Aorta (tissue), 5 donors: ENCODE results near the gene CES1. TPM values are rescaled to one million over a fixed set of nuclear protein-coding genes. Genes with fewer than 3 reads are reported as not detected.
A peak's percentile ranks its signal among the peaks of the same experiment; 100 is the strongest.

ENCODE experiments used
- ATAC-seq: fragments of 200-7000 bp; cut with Tn5 transposase; one replicate; pipeline ENCODE4 v1.9.1; 2022; ENCODE audit warnings: moderate library complexity; ENCODE audit not compliant: low FRiP score
- DNase-seq, 2 donors: peaks; one replicate each; pipeline ENCODE4 v3.0.0-alpha.2; 2020
- H3K27ac ChIP-seq, 2 donors: one replicate each; pipeline ENCODE4 v1.5.1; 2013; ENCODE audit warnings: low read length in 2 of 2, mild to moderate bottlenecking in 2 of 2, moderate library complexity in 2 of 2, control low read depth in 1 of 2, inconsistent platforms in 1 of 2, low read depth in 1 of 2
- H3K27me3 ChIP-seq, 2 donors: one replicate each; pipeline ENCODE4 v1.6.1; 2013; ENCODE audit warnings: control low read depth in 1 of 2, low read length in 1 of 2, mild to moderate bottlenecking in 1 of 2, moderate library complexity in 1 of 2; ENCODE audit not compliant: insufficient read depth in 2 of 2, control insufficient read depth in 1 of 2
- H3K36me3 ChIP-seq, 2 donors: one replicate each; pipeline ENCODE4 v1.6.1; 2013; ENCODE audit warnings: control low read depth in 1 of 2, low read length in 1 of 2, mild to moderate bottlenecking in 1 of 2; ENCODE audit not compliant: insufficient read depth in 2 of 2, control insufficient read depth in 1 of 2
- H3K4me1 ChIP-seq, 2 donors: one replicate each; pipeline ENCODE4 v1.6.1; 2013; ENCODE audit warnings: low read length in 2 of 2, control low read depth in 1 of 2, mild to moderate bottlenecking in 1 of 2, moderate library complexity in 1 of 2; ENCODE audit not compliant: insufficient read depth in 2 of 2, control insufficient read depth in 1 of 2
- H3K4me3 ChIP-seq, 2 donors: one replicate each; pipeline ENCODE4 v1.5.1; 2013; ENCODE audit warnings: low read length in 2 of 2, control low read depth in 1 of 2, mild to moderate bottlenecking in 1 of 2
- H3K9me3 ChIP-seq: one replicate; pipeline ENCODE4 v1.6.1; 2013; ENCODE audit warnings: mild to moderate bottlenecking, low read length; ENCODE audit not compliant: control insufficient read depth
- WGBS, 2 donors: extraction: QIAGEN DNeasy Blood & Tissue Kit; methylation state at CpG; one replicate each; pipeline ENCODE4 v1.1.7; 2013; 5-methylcytosine and 5-hydroxymethylcytosine counted together
- intact Hi-C, 2 donors: fragments of 100-400 bp; cut with DNase I; formaldehyde crosslinking; loops; one replicate each; pipeline versions ENCODE4 v1.14.2 to v1.15.0; 2022
- long read RNA-seq, 2 donors: library from polyadenylated mRNA; unstranded; transcript quantifications; one replicate each; pipeline ENCODE4 v2.0.0, GENCODE V29; 2020 to 2021
- polyA plus RNA-seq, 2 donors: library from polyadenylated mRNA; stranded (reverse); fragments of 200-250 nt; gene quantifications; one replicate each; pipeline ENCODE4 v1.2.3, GENCODE V29; 2013
- total RNA-seq, 2 donors: library from RNA; stranded (reverse); fragmentation: NEBNext Ultra II Directional; extraction: Animal tissue kit (Norgen Biotek cat#: 25700); gene quantifications; one replicate each; pipeline ENCODE4 v1.2.1, GENCODE V29; 2021
- donor health status: healthy with polysubstance abuse.
- donor health status: Bipolar disorder and iron deficiency.
- donor health status: DM: no; HTN: no; CAD: no.
- donor health status: DM: no; HTN: no; CAD: no.
- donor health status: DM: yes; HTN: yes; CAD: no.

CES1 gene
- total RNA-seq (10 to 100 TPM; 37.3 to 92.8 TPM), polyA plus RNA-seq (100 to 1,000 TPM in 1 of 2 donors, 10 to 100 TPM in 1; 35.2 to 151 TPM)
- long read RNA-seq, donor 1, transcript CES1-202 (14 exons, 1,835 nt): major isoform, 115 of 282 reads
- long read RNA-seq, donor 1, transcript CES1-201 (14 exons, 2,006 nt): minor isoform, 101 of 282 reads
- long read RNA-seq, donor 1, transcript CES1-203 (14 exons, 2,178 nt): minor isoform, 10 of 282 reads
- long read RNA-seq, donor 1, partial matches to known transcripts: 21 of 282 reads
- long read RNA-seq, donor 1, other reads (novel, unspliced or antisense): 35 of 282 reads
- long read RNA-seq, donor 2, transcript CES1-201 (14 exons, 2,006 nt): minor isoform, 26 of 82 reads
- long read RNA-seq, donor 2, transcript CES1-202 (14 exons, 1,835 nt): major isoform, 32 of 82 reads
- long read RNA-seq, donor 2, partial matches to known transcripts: 11 of 82 reads
- long read RNA-seq, donor 2, other reads (novel, unspliced or antisense): 9 of 82 reads

DNA sequence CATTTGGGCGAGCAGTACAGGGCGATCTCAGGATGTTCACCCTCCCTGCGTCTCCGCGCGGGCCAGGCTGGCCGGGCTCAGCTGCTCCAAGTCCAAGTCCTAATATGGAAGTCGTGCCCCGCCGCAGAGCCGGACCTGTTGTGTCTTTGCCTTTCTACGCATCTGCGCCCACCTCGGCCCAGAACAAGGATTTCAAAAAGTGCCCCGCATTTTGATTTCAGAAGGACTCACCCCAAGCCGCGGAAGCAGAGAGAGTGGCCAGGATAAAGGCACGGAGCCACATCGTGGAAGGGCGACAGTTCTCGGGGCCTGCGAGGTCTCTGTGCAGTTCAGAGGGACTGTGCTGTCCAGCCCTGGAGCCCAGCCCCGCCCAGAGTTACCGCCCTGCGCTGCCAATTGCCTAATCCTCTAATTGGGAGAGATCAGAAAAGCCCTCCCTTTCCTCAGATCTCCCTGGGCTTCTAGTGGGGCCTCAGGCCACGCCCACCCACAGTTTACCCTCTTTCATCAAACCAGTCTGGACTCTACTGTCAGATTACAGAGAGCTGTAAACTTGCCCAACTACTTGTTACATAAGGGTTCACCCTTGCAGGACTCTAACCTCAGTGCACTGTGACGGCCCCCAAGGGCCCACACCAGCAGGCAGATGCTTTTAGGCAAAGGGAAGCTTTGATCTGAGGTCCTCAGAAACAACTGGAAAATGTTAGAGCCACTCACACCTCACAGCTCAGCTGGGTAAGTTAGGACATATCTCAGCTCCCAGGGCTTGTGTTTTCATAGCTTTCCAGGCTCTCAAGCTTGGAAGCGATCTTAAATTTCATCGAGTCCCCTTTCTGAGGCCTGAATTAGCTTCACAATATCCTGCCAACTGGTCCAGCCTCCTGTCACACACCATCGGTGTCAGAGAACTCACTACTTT lies at the start of gene CES1:
Gene CES1 (minus strand): TSS at position 324 of the 919 bp plus-strand sequence. CDS start 41 bp downstream, at position 283.
- peak; percentile 84 for ATAC-seq
- intact Hi-C loops: no loop called here
- Histone ChIP-seq H3K9me3 (no peaks in the 10 kb centered on the region), H3K4me1 (no peaks in the 10 kb centered on the region), H3K36me3 (no peaks in the 10 kb centered on the region), H3K27me3 (no peaks in the 10 kb centered on the region), H3K27ac (no peak within 1 kb of the TSS), H3K4me3 (no peak within 1 kb of the TSS)
- peak; percentile 78 to 87 for DNase-seq
- WGBS, 2 donors: 48 to 56% methylated on average over 30 of the region's 30 CpGs

DNA sequence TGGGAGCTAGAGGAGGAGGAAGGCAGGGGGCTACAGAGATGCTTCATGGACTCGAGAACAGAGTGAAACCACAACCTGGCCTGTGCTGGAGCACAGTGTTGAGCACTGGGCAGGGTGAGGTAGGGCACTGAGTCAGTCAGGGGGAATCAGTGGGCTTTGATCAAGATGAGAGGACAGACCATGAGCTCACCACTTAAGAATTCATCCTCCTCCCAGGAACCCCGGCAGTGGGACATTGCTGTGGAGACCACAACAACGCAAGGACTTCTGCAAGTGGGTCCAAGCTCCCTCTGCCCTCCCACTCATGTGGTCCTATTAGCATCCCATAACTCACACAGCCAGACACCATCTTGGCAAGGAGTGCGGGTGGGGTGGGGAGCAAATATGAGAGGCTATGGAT lies 44.0 kb upstream of the CES1 start:
- ATAC-seq: no peak
- H3K4me1 ChIP-seq: no peaks in the 10 kb centered on the region
- H3K4me3 ChIP-seq: no peak overlapping the region
- intact Hi-C loops: no loop called here
- no peak for DNase-seq
- H3K9me3 ChIP-seq: no peaks in the 10 kb centered on the region
- H3K27me3 ChIP-seq: no peaks in the 10 kb centered on the region
- H3K27ac ChIP-seq: no peak overlapping the region
- no peaks in the 10 kb centered on the region for H3K36me3 ChIP-seq
- WGBS, 2 donors: 40 to 54% methylated on average over 4 of the region's 4 CpGs

DNA sequence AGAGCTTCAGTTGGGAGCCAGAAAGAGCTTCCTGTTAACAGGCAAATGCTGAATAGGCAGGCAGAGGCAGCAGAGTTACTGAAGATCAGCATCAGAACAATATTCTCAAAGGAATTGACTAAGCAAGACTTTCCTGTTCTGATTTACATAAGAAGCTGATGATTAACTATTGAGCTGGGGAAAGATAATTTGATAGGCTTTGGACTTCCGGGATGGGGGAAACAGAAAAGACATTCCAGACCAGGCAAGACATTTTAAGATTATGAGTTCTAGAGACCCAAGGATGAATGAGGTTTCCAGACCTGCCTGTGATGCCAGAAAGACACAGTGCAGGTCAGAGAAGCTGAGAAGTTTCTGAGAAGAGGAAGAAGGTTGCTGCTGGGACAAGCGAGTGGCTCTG lies 42.4 kb upstream of the CES1 start, which contains the start of gene CES5A:
Gene CES5A (minus strand): TSS at position 101 of the 400 bp plus-strand sequence. CDS start 152 bp downstream, outside the sequence.
- Histone ChIP-seq H3K4me3 (no peak within 1 kb of the TSS), H3K27ac (no peak within 1 kb of the TSS), H3K4me1 (no peaks in the 10 kb centered on the region), H3K36me3 (no peaks in the 10 kb centered on the region), H3K9me3 (no peaks in the 10 kb centered on the region), H3K27me3 (no peaks in the 10 kb centered on the region)
- intact Hi-C loops: no loop called here
- WGBS, 2 donors: 77 to 82% methylated on average over 2 of the region's 2 CpGs
- ATAC-seq (no peak), DNase-seq (no peak)

DNA sequence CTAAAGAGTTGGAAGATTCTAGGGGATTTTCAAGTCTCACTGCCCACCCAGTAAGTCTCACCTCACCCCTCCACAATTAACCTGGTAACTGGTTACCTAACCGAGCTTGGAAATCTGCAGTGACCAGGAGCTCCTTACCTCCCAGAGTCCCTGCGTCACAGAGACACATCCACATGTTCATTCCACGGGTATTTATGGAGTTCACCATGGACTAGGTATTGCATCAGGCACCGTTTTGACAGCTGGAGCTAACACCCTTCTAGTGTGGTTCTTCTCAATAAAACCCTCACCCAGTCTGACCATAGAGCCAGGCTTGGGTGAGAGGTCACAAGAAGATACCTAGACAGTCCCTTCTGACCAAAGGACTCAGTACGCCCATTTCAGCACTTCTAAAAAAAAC lies 40.2 kb upstream of the CES1 start:
- Histone ChIP-seq H3K27me3 (no peaks in the 10 kb centered on the region), H3K4me3 (no peak overlapping the region), H3K27ac (no peak overlapping the region), H3K9me3 (no peaks in the 10 kb centered on the region), H3K36me3 (no peaks in the 10 kb centered on the region), H3K4me1 (no peaks in the 10 kb centered on the region)
- ATAC-seq: no peak
- no peak for DNase-seq
- WGBS, 2 donors: 76 to 77% methylated on average over 5 of the region's 5 CpGs
- intact Hi-C loops: no loop called here

DNA sequence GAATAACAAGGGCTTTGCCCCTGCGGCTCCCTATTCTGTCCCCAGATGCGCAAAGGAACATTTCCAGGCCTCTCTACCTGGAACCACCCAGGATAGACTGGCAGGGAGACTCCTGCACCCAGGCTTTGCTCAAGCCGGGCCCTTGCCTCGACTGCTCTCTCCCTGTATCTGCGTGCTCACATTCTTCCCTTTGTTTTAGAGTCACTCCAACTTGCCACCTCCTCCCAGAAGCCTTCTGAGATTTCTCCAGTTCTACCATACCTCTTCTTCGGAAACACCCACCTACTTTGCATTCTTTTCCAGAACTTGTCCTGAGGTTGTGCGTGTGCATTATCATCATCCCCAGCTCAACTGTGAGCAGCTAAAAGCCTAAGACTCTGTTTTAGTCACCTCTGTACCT lies 39.2 kb upstream of the CES1 start:
- H3K27me3 ChIP-seq: no peaks in the 10 kb centered on the region
- ATAC-seq (no peak), DNase-seq (no peak)
- no peak overlapping the region for H3K27ac ChIP-seq
- intact Hi-C loops: no loop called here
- no peaks in the 10 kb centered on the region for H3K4me1 ChIP-seq
- no peaks in the 10 kb centered on the region for H3K36me3 ChIP-seq
- H3K9me3 ChIP-seq: no peaks in the 10 kb centered on the region
- WGBS, 2 donors: 78 to 86% methylated on average over 7 of the region's 7 CpGs
- H3K4me3 ChIP-seq: no peak overlapping the region

DNA sequence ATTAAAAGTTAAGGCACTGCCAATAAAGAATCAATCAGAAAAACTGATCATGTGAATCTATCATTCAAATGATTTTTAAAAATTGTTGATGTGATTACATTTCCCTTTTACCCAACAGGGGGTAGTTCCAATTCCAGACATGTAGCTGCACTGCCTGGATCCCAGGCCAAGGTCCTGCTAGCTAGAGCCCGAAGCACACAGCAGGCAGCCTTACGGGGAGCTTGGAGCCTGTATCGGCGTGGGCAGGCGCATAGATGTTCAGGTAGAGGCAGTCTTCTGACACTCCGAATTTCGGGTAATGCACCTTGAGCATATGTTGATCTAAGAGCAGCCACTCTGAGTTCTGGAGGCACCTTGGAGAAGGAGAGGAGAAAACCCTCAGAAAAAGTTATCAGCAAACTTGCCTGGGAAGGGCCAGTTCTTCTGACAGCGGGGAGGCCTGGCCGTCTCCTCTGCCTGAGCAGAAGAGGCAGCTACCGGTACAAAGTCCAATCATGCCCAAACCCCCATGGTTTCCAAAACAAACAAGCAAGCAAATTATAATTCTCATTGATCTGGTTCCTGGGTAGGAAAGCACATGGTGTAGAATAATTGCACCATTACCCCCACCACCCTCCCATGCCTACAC lies 38.6 kb upstream of the CES1 start:
- ATAC-seq (no peak), DNase-seq (no peak)
- no peaks in the 10 kb centered on the region for H3K4me1 ChIP-seq
- 80 to 86% methylated on average over 10 of the region's 10 CpGs for WGBS, 2 donors
- no peaks in the 10 kb centered on the region for H3K9me3 ChIP-seq
- no peaks in the 10 kb centered on the region for H3K36me3 ChIP-seq
- H3K4me3 ChIP-seq: no peak overlapping the region
- no peak overlapping the region for H3K27ac ChIP-seq
- no peaks in the 10 kb centered on the region for H3K27me3 ChIP-seq
- intact Hi-C loops: no loop called here

DNA sequence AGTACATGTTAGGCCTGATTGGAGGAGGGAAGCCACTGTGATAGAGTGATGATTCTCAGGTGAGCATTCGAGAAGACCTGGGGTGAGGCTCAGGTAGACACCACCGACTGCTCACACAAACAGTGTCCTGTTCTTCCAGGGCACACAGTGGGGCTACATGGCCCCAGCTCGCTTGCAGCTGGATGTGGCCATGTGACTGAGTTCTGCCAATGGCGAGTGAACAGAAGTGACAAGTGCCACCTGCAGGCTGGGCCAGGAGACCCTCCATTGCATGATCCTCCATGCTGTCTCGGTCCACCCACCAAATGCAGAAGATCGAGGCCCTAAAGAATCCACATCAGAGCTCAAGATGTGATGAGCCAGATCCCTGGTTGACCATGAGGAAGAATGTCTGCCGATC lies 36.1 kb upstream of the CES1 start:
- WGBS, 2 donors: 82 to 87% methylated on average over 7 of the region's 7 CpGs
- no peak overlapping the region for H3K4me3 ChIP-seq
- no peak for DNase-seq

DNA sequence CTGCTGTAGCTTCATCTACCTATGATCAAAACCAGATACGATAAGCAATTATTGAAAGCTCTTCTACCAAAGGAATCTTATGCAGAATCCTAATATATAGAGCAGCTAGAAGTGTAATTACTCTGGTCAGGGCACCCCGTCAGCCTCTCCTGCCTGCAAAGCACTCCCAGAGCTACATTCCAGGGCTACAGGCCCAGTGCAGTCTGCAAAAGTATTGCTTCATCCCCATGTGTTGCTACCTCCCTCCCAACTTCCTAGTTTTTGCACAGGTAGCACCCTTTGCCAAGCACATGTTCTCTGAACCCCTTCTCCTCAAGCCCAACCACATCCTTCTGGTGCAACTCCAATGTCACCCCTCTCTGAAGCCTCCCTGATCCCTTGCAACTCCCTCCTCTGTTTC lies 35.2 kb upstream of the CES1 start:
- WGBS, 2 donors: 62 to 73% methylated on average over 2 of the region's 2 CpGs
- Histone ChIP-seq H3K9me3 (no peaks in the 10 kb centered on the region), H3K4me3 (no peak overlapping the region), H3K27me3 (no peaks in the 10 kb centered on the region), H3K36me3 (no peaks in the 10 kb centered on the region), H3K4me1 (no peaks in the 10 kb centered on the region), H3K27ac (no peak overlapping the region)
- intact Hi-C loops: no loop called here
- no peak for ATAC-seq
- DNase-seq: no peak

More for the DNA sequence above, 36.1 kb upstream of the CES1 start:
- Histone ChIP-seq H3K9me3 (no peaks in the 10 kb centered on the region), H3K27ac (no peak overlapping the region), H3K27me3 (no peaks in the 10 kb centered on the region), H3K4me1 (no peaks in the 10 kb centered on the region), H3K36me3 (no peaks in the 10 kb centered on the region)
- no peak for ATAC-seq
- intact Hi-C loops: no loop called here
